DND-41 (cell line): ENCODE measurements around the gene SSX2.
"Not testable (repeated sequence)": the region's sequence is repeated elsewhere in the genome, so short reads cannot be mapped to it uniquely, and the experiment has no call there.

Source experiments
- EZH2 ChIP-seq: IDR thresholded peaks from 3 replicates; pipeline ENCODE4 v1.6.1; 2012; ENCODE audit warnings: borderline replicate concordance, low read depth, mild to moderate bottlenecking, moderate library complexity, low read length, inconsistent platforms; ENCODE audit not compliant: severe bottlenecking
- TF ChIP-seq, protein P1 (sequence below): IDR thresholded peaks from 2 replicates; pipeline ENCODE4 v1.5.1; 2012; ENCODE audit warnings: borderline replicate concordance, low read length, moderate library complexity, mild to moderate bottlenecking; ENCODE audit not compliant: poor library complexity, severe bottlenecking; ENCODE audit errors: extremely low read depth

DNA sequence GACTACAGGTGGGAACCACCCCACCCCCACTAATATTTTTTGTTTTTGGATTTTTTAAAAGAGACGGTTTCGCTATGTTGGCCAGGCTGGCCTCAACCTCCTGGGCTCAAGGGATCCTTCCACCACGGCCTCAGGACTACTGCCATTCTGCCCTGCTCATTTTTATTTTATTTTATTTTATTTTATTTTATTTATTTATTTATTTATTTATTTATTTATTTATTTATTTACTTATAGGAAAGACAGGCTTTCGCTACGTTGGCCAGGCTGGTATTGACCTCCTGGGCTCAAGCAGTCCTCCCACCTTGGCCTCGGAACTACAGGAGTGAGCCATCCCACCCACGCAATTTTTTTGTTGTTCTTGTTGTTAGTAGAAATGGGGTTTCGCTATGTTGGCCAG, 51.5 kb downstream of the SSX2 start:
- TF ChIP-seq, protein P1, sequence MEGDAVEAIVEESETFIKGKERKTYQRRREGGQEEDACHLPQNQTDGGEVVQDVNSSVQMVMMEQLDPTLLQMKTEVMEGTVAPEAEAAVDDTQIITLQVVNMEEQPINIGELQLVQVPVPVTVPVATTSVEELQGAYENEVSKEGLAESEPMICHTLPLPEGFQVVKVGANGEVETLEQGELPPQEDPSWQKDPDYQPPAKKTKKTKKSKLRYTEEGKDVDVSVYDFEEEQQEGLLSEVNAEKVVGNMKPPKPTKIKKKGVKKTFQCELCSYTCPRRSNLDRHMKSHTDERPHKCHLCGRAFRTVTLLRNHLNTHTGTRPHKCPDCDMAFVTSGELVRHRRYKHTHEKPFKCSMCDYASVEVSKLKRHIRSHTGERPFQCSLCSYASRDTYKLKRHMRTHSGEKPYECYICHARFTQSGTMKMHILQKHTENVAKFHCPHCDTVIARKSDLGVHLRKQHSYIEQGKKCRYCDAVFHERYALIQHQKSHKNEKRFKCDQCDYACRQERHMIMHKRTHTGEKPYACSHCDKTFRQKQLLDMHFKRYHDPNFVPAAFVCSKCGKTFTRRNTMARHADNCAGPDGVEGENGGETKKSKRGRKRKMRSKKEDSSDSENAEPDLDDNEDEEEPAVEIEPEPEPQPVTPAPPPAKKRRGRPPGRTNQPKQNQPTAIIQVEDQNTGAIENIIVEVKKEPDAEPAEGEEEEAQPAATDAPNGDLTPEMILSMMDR: not testable (repeated sequence)
- not testable (repeated sequence) for TF ChIP-seq EZH2
